ENCODE results near the gene PTPN6. TPM values are rescaled to one million over a fixed set of nuclear protein-coding genes. Genes with fewer than 3 reads are reported as not detected.
A peak's percentile ranks its signal among the peaks of the same experiment; 100 is the strongest.

The PTPN6 gene
- total and polyA plus RNA-seq, 9 of the 15 experiments (the other 6 are each of a cell fraction or from before 2014, with no cell fraction given): 1.5 to 5.1 (median 3.9) TPM

GRCh38 chr12:6950401-6950801 is 755 bp upstream of the PTPN6 start (continued):
- TF ChIP-seq CEBPB (tag; IDR thresholded peaks at IDR 0.05): no peak
- peak; percentile 34 for TF ChIP-seq ZFX (CRISPR knock-in tag; IDR thresholded peaks at IDR 0.05)
- TF ChIP-seq HDGF (IDR thresholded peaks at IDR 0.05): no peak
- no peak for TF ChIP-seq ZBTB33 (CRISPR knock-in tag; IDR thresholded peaks at IDR 0.05)
- TF ChIP-seq NR2C1 (IDR thresholded peaks at IDR 0.05): peak; percentile 86
- TF ChIP-seq NR2C1 (tag; IDR thresholded peaks at IDR 0.05): peak; percentile 82
- no peak for TF ChIP-seq NBN (IDR thresholded peaks at IDR 0.05; ENCODE audit: low read depth)
- no peak for TF ChIP-seq KHSRP (IDR thresholded peaks at IDR 0.05)
- TF ChIP-seq MIER1 (IDR thresholded peaks at IDR 0.05; ENCODE audit: low read depth): no peak
- TF ChIP-seq SMAD4 (CRISPR knock-in tag; conservative IDR thresholded peaks at IDR 0.05): no peak
- no peak for TF ChIP-seq BRCA1 (IDR thresholded peaks at IDR 0.05)
- TF ChIP-seq BRCA1 (CRISPR knock-in tag; IDR thresholded peaks at IDR 0.05): no peak
- no peak for TF ChIP-seq TAF7 (tag; IDR thresholded peaks at IDR 0.05)
- TF ChIP-seq ZBTB5 (IDR thresholded peaks at IDR 0.05): no peak
- no peak for TF ChIP-seq HIVEP1 (CRISPR knock-in tag; IDR thresholded peaks at IDR 0.05)
- TF ChIP-seq ZNF785 (CRISPR knock-in tag; IDR thresholded peaks at IDR 0.05): no peak
- no peak for TF ChIP-seq RFX1 (IDR thresholded peaks at IDR 0.05)
- no peak for TF ChIP-seq KLF6 (CRISPR knock-in tag; IDR thresholded peaks at IDR 0.05; ENCODE audit: borderline replicate concordance)
- peak; percentile 73; the same call in 1 of the 2 replicates for TF ChIP-seq NR2C2 (CRISPR knock-in tag; IDR thresholded peaks at IDR 0.05)
- TF ChIP-seq NR2C2 (tag; IDR thresholded peaks at IDR 0.05): peak; percentile 79
- no peak for TF ChIP-seq HNRNPH1 (optimal IDR thresholded peaks at IDR 0.05; ENCODE audit: low read depth, low read length)
- TF ChIP-seq ELF4 (CRISPR knock-in tag; IDR thresholded peaks at IDR 0.05): no peak
- TF ChIP-seq XRCC5 (IDR thresholded peaks at IDR 0.05; ENCODE audit: low read depth, low read length): no peak
- no peak for TF ChIP-seq MLLT1 (IDR thresholded peaks at IDR 0.05)

All from K562 (cell line).